ENCODE measurements around the gene DNAH17.

DNAH17 gene

DNA sequence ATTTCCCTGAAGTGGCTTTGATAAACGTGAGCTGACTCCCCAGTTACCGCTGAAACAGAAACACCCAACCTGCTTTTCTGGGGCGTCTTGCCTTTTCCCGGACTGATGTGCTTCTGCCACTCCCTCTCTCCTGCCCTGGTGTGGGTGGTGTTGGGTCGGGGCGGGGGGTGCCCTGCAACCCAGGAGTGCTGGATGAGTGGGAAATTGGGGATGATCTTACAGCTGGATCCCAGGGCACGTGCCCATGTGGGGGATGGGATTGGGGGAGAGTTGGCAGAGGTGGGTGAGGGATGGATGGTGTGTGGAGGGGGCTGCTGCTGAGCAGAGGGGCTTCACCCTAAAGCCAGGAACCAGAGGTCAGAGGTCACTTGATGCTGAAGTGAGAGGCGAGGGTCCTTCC, 170.3 kb downstream of the DNAH17 start:
- DNase-seq, result no peak
- H3K4me1 ChIP-seq, result peaks cover 3% of the 10 kb centered on the region; the same call in 1 of the 2 replicates
- peaks cover 63% of the 10 kb centered on the region for H3K36me3 ChIP-seq
- H3K27me3 ChIP-seq, result no peaks in the 10 kb centered on the region
- no peak overlapping the region for H3K4me3 ChIP-seq (ENCODE audit: low read depth, low read length)
- TF ChIP-seq, protein P1, sequence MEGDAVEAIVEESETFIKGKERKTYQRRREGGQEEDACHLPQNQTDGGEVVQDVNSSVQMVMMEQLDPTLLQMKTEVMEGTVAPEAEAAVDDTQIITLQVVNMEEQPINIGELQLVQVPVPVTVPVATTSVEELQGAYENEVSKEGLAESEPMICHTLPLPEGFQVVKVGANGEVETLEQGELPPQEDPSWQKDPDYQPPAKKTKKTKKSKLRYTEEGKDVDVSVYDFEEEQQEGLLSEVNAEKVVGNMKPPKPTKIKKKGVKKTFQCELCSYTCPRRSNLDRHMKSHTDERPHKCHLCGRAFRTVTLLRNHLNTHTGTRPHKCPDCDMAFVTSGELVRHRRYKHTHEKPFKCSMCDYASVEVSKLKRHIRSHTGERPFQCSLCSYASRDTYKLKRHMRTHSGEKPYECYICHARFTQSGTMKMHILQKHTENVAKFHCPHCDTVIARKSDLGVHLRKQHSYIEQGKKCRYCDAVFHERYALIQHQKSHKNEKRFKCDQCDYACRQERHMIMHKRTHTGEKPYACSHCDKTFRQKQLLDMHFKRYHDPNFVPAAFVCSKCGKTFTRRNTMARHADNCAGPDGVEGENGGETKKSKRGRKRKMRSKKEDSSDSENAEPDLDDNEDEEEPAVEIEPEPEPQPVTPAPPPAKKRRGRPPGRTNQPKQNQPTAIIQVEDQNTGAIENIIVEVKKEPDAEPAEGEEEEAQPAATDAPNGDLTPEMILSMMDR (IDR thresholded peaks at IDR 0.05; ENCODE audit: low read depth, low read length), result no peak
- H3K9me3 ChIP-seq, result no peaks in the 10 kb centered on the region

GRCh38 chr17:78406396-78406795, 170.8 kb downstream of the DNAH17 start:
- peaks cover 3% of the 10 kb centered on the region; the same call in 1 of the 2 replicates for H3K4me1 ChIP-seq
- H3K36me3 ChIP-seq, result peaks cover 63% of the 10 kb centered on the region
- TF ChIP-seq, protein P1 (IDR thresholded peaks at IDR 0.05; ENCODE audit: low read depth, low read length), result no peak
- H3K4me3 ChIP-seq (ENCODE audit: low read depth, low read length), result no peak overlapping the region
- DNase-seq, result no peak
- no peaks in the 10 kb centered on the region for H3K9me3 ChIP-seq
- H3K27me3 ChIP-seq, result no peaks in the 10 kb centered on the region

GRCh38 chr17:78403822-78404221, 173.4 kb downstream of the DNAH17 start:
- TF ChIP-seq, protein P1 (IDR thresholded peaks at IDR 0.05; ENCODE audit: low read depth, low read length), result no peak
- H3K4me1 ChIP-seq, result no peaks in the 10 kb centered on the region
- no peaks in the 10 kb centered on the region for H3K9me3 ChIP-seq
- H3K36me3 ChIP-seq, result peaks cover 76% of the 10 kb centered on the region
- DNase-seq, result no peak
- H3K4me3 ChIP-seq (ENCODE audit: low read depth, low read length), result no peak overlapping the region
- no peaks in the 10 kb centered on the region for H3K27me3 ChIP-seq

DNA sequence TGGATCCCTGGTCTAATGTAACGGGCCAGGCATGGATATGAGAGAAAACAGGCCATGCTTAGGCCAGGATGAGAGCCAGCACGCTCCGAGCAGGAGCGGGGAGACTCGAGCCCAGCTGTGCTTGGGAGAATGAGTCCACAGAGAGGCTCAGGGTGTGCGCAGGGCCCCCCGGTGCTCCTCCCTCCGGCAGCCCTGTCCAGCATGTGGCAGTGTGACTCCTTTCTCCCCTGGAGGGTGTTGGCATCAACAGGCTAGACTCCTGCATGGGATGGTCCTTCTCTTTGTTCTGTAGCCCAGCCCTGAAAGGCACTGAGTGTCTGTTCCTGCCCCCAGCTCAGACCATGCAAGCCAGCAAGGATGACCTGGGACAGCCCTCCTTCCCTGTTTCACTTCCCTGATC, 175.3 kb downstream of the DNAH17 start:
- no peaks in the 10 kb centered on the region for H3K4me1 ChIP-seq

DNA sequence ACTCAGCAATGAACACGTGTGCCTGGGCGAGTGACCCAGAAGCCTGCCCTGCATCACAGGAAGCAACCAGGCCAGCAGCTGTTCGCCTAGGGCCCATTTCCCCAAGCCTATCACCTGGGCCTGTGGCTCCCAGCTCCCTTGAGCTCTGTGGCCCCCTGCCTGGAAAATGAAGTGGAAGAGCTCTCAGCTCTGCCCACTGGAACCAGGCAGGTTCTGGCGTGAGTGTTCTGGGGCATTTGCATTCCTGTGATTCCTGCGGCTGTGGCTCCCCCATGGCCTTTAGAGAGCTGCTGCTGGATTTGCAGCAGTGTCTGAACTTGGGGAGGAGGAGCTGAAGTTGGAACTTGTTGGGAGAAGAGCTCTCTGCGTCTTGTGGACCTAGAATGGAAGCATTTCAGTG, 175.9 kb downstream of the DNAH17 start:
- H3K36me3 ChIP-seq, result peaks cover 70% of the 10 kb centered on the region

More for the DNA sequence above, 175.3 kb downstream of the DNAH17 start:
- TF ChIP-seq, protein P1 (IDR thresholded peaks at IDR 0.05; ENCODE audit: low read depth, low read length), result no peak
- H3K9me3 ChIP-seq, result no peaks in the 10 kb centered on the region
- H3K36me3 ChIP-seq, result peaks cover 71% of the 10 kb centered on the region
- H3K4me3 ChIP-seq (ENCODE audit: low read depth, low read length), result no peak overlapping the region
- no peak for DNase-seq
- no peaks in the 10 kb centered on the region for H3K27me3 ChIP-seq

GRCh38 chr17:78400581-78401240, 176.5 kb downstream of the DNAH17 start:
- Histone ChIP-seq H3K36me3 (peaks cover 74% of the 10 kb centered on the region), H3K4me1 (no peaks in the 10 kb centered on the region)
- no peak for DNase-seq

More for the DNA sequence above, 175.9 kb downstream of the DNAH17 start:
- Histone ChIP-seq H3K9me3 (no peaks in the 10 kb centered on the region), H3K27me3 (no peaks in the 10 kb centered on the region), H3K4me3 (ENCODE audit: low read depth, low read length) (no peak overlapping the region), H3K4me1 (no peaks in the 10 kb centered on the region)
- DNase-seq, result no peak
- TF ChIP-seq, protein P1 (IDR thresholded peaks at IDR 0.05; ENCODE audit: low read depth, low read length), result no peak

More at GRCh38 chr17:78400581-78401240, 176.5 kb downstream of the DNAH17 start:
- Histone ChIP-seq H3K27me3 (no peaks in the 10 kb centered on the region), H3K4me3 (ENCODE audit: low read depth, low read length) (no peak overlapping the region), H3K9me3 (no peaks in the 10 kb centered on the region)
- TF ChIP-seq, protein P1 (IDR thresholded peaks at IDR 0.05; ENCODE audit: low read depth, low read length), result no peak
